Calu3 (cell line): ENCODE measurements around the gene PHKA2. TPM values are rescaled to one million over a fixed set of nuclear protein-coding genes. Genes with fewer than 3 reads are reported as not detected.
A peak's percentile ranks its signal among the peaks of the same experiment; 100 is the strongest.
"Not testable (repeated sequence)": the region's sequence is repeated elsewhere in the genome, so short reads cannot be mapped to it uniquely, and the experiment has no call there.

Experiments used
- BruUV-seq: library from RNA; stranded (reverse); fragments of 400-500 nt; replicated peaks from 2 replicates; lab custom pipeline; 2021; lab: Mats Ljungman, UMichigan
- CTCF ChIA-PET: fragments of 300-600 bp; sonication (Branson Sonifier 250); formaldehyde crosslinking; loops from one replicate; lab custom pipeline; 2022; ENCODE audit warnings: antibody characterized with exemption; lab: Charles Lee
- DNase-seq: peaks from one replicate; pipeline ENCODE4 v3.0.0; 2022
- H3K27ac Mint-ChIP-seq: one replicate; pipeline ENCODE4 v1.8.0; 2022; ENCODE audit warnings: mixed read lengths; ENCODE audit not compliant: unreplicated experiment
- H3K27me3 Mint-ChIP-seq: one replicate; pipeline ENCODE4 v1.8.0; 2022; ENCODE audit warnings: mixed read lengths; ENCODE audit not compliant: unreplicated experiment
- H3K36me3 Mint-ChIP-seq: one replicate; pipeline ENCODE4 v1.8.0; 2022; ENCODE audit warnings: mild to moderate bottlenecking, moderate library complexity, mixed read lengths; ENCODE audit not compliant: insufficient read depth, unreplicated experiment
- H3K4me1 Mint-ChIP-seq: one replicate; pipeline ENCODE4 v1.8.0; 2022; ENCODE audit warnings: mild to moderate bottlenecking, low read depth, mixed read lengths; ENCODE audit not compliant: unreplicated experiment
- H3K4me3 Mint-ChIP-seq: one replicate; pipeline ENCODE4 v1.8.0; 2022; ENCODE audit warnings: mild to moderate bottlenecking, low read depth, moderate library complexity, mixed read lengths; ENCODE audit not compliant: unreplicated experiment
- H3K9me3 Mint-ChIP-seq: one replicate; pipeline ENCODE4 v1.8.0; 2022; ENCODE audit warnings: low read depth, mixed read lengths; ENCODE audit not compliant: unreplicated experiment
- intact Hi-C: fragments of 100-400 bp; cut with micrococcal nuclease; formaldehyde crosslinking; loops from one replicate; pipeline ENCODE4 v1.10.0; 2022; ENCODE audit not compliant: unreplicated experiment
- total RNA-seq: library from RNA; stranded (reverse); gene quantifications from 2 replicates; pipeline ENCODE4 v1.2.3, GENCODE V29; 2022
- TF ChIP-seq, protein P1 (sequence below): fragments of 200-600 bp; IDR thresholded peaks from one replicate; pipeline ENCODE4 v1.8.0; 2022; ENCODE audit warnings: antibody characterized with exemption; ENCODE audit not compliant: unreplicated experiment

PHKA2 gene
- total RNA-seq, 1 experiment from 2014 or later = 47.6 TPM

DNA sequence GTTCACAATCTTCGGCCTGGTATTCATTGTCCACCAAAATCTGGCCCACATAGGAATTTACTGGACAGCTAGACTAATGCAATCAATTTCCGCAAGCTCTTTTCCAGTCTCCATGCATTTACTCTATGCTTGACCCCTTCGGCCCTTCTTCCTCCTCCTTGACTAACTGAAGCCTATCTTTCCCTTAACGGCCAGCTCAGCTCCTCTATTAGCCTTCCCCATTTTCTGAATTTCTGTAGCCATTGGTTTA lies 1.2 kb upstream of the PHKA2 start:
- BruUV-seq = no TSS peak
- CTCF ChIA-PET = interaction anchor here (0.7 to 1.0 kb wide), 2 partner anchors 10 to 349 kb away, joined by 6 to 7 read pairs; no protein-coding TSS in a partner anchor
- Mint-ChIP-seq H3K27me3 (no peaks in the 10 kb centered on the region), H3K4me3 (peak overlapping the region; percentile 76), H3K27ac (peak overlapping the region; percentile 66), H3K9me3 (no peaks in the 10 kb centered on the region), H3K4me1 (peaks cover 17% of the 10 kb centered on the region), H3K36me3 (peaks cover 23% of the 10 kb centered on the region)
- intact Hi-C loops = loop anchor here (10.0 kb wide), 1 partner anchor 590 kb away; no protein-coding TSS in a partner anchor
- TF ChIP-seq, protein P1, sequence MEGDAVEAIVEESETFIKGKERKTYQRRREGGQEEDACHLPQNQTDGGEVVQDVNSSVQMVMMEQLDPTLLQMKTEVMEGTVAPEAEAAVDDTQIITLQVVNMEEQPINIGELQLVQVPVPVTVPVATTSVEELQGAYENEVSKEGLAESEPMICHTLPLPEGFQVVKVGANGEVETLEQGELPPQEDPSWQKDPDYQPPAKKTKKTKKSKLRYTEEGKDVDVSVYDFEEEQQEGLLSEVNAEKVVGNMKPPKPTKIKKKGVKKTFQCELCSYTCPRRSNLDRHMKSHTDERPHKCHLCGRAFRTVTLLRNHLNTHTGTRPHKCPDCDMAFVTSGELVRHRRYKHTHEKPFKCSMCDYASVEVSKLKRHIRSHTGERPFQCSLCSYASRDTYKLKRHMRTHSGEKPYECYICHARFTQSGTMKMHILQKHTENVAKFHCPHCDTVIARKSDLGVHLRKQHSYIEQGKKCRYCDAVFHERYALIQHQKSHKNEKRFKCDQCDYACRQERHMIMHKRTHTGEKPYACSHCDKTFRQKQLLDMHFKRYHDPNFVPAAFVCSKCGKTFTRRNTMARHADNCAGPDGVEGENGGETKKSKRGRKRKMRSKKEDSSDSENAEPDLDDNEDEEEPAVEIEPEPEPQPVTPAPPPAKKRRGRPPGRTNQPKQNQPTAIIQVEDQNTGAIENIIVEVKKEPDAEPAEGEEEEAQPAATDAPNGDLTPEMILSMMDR = no peak
- no peak for DNase-seq

GRCh38 chrX:18984381-18985185 lies 669 bp upstream of the PHKA2 start:
- Mint-ChIP-seq H3K36me3 (peaks cover 23% of the 10 kb centered on the region), H3K9me3 (no peaks in the 10 kb centered on the region), H3K27me3 (no peaks in the 10 kb centered on the region), H3K4me1 (peaks cover 19% of the 10 kb centered on the region), H3K27ac (peak overlapping the region; percentile 66), H3K4me3 (peak overlapping the region; percentile 76)
- intact Hi-C loops = loop anchor here (10.0 kb wide), 1 partner anchor 590 kb away; no protein-coding TSS in a partner anchor
- DNase-seq = peak; percentile 85
- CTCF ChIA-PET = interaction anchor here (0.7 to 1.0 kb wide), 2 partner anchors 10 to 349 kb away, joined by 6 to 7 read pairs; no protein-coding TSS in a partner anchor
- TF ChIP-seq, protein P1 = peak; percentile 74
- no TSS peak for BruUV-seq

DNA sequence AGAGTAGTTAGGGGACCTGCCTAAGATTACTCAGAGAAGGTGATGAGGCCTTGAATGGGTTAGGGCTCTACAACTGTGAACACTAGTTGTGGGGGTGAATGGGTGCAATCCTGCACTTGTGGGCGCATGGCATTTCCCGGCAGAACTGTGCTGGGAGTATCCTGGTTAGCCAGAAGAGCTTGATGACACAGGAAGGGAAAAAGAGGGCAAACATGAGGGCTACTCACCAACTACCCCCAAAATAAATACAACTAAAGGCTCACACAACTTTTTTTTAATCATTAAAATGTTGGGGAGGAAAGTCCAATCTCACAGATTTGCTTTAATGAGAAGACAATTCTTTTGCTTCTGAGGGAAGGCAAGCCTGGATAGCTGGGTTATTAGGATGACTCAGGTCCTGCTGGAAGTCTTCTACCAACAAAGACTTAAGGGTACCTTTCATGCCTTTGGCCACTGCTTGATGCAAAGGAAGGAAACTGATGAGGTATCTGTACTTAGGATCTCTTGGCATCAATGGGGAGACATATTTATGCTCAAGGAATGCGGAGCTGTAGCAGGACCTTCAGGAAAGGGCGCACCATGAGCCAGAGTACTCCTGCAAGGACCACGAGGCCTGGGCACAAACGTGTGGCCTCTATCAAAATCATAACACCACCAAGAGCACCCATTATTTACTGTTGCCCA lies 2.6 kb downstream of the PHKA2 start:
- peak overlapping the region; percentile 54 for H3K27ac Mint-ChIP-seq
- TF ChIP-seq, protein P1 = no peak
- no peaks in the 10 kb centered on the region for H3K27me3 Mint-ChIP-seq
- DNase-seq = no peak
- no peaks in the 10 kb centered on the region for H3K9me3 Mint-ChIP-seq
- CTCF ChIA-PET = interaction anchor here (0.6 to 1.3 kb wide), 2 partner anchors 14 to 1053 kb away, joined by 3 to 5 read pairs; no protein-coding TSS in a partner anchor
- H3K4me1 Mint-ChIP-seq = peaks cover 26% of the 10 kb centered on the region
- BruUV-seq = no TSS peak
- H3K36me3 Mint-ChIP-seq = peaks cover 23% of the 10 kb centered on the region
- intact Hi-C loops = loop anchor here (10.0 kb wide), 1 partner anchor 586 kb away; no protein-coding TSS in a partner anchor
- H3K4me3 Mint-ChIP-seq = peak overlapping the region; percentile 64

GRCh38 chrX:18980262-18980661 lies 3.7 kb downstream of the PHKA2 start:
- Mint-ChIP-seq H3K4me1 (peaks cover 33% of the 10 kb centered on the region), H3K27ac (peak overlapping the region; percentile 54), H3K4me3 (peak overlapping the region; percentile 64), H3K36me3 (peaks cover 21% of the 10 kb centered on the region)
- intact Hi-C loops = loop anchor here (10.0 kb wide), 1 partner anchor 585 kb away; no protein-coding TSS in a partner anchor
- CTCF ChIA-PET = interaction anchor here (1.3 kb wide), 1 partner anchor 15 kb away, joined by 3 read pairs; no protein-coding TSS in a partner anchor
- not testable (repeated sequence) for H3K9me3 Mint-ChIP-seq, H3K27me3 Mint-ChIP-seq, DNase-seq, BruUV-seq
